Keratinocyte (primary cell): ENCODE results near the gene L1CAM. TPM values are rescaled to one million over a fixed set of nuclear protein-coding genes. Genes with fewer than 3 reads are reported as not detected.

Source experiments
- DNase-seq: peaks from one replicate; pipeline ENCODE4 v3.0.0-alpha.2; 2011; ENCODE audit warnings: low read depth, missing footprints, low spot score
- FAIRE-seq: peaks from 2 replicates; lab custom pipeline; 2011; peaks lifted over from hg19 to GRCh38; lab: Jason Lieb, UNC
- H2AFZ ChIP-seq: 2 replicates; pipeline ENCODE4 v1.6.0; 2012; ENCODE audit warnings: low read length, control low read depth, inconsistent platforms; ENCODE audit not compliant: control insufficient read depth
- H3K27ac ChIP-seq: 2 replicates; pipeline ENCODE4 v1.5.1; 2011; ENCODE audit warnings: low read length; ENCODE audit not compliant: control insufficient read depth, insufficient read depth
- H3K27me3 ChIP-seq: 3 replicates; pipeline ENCODE4 v1.6.0; 2011; ENCODE audit warnings: low read length; ENCODE audit not compliant: control insufficient read depth, insufficient read depth; ENCODE audit errors: extremely low read depth
- H3K36me3 ChIP-seq, 2 experiments: 2 replicates in 1 of 2; 3 replicates in 1 of 2; pipeline ENCODE4 v1.5.1; 2011; ENCODE audit warnings: low read length in 2 of 2, mild to moderate bottlenecking in 1 of 2; ENCODE audit not compliant: control insufficient read depth in 2 of 2, insufficient read depth in 2 of 2; ENCODE audit errors: extremely low read depth in 1 of 2
- H3K4me1 ChIP-seq: 3 replicates; pipeline ENCODE4 v1.5.1; 2011; ENCODE audit warnings: low read length; ENCODE audit not compliant: control insufficient read depth, insufficient read depth; ENCODE audit errors: extremely low read depth
- H3K4me2 ChIP-seq: 3 replicates; pipeline ENCODE4 v1.6.0; 2011; ENCODE audit warnings: low read depth, low read length; ENCODE audit not compliant: control insufficient read depth, insufficient read depth; ENCODE audit errors: extremely low read depth
- H3K4me3 ChIP-seq, 3 experiments: fragments of 200-600 bp in 1 of 3; sonication (generic) in 1 of 3; 2 replicates in 2 of 3; 3 replicates in 1 of 3; pipeline ENCODE4 v1.5.1; 2011 to 2016; ENCODE audit warnings: low read length in 3 of 3, mild to moderate bottlenecking in 3 of 3, control low read depth in 2 of 3, inconsistent platforms in 1 of 3, low read depth in 1 of 3, mixed read lengths in 1 of 3, mixed run types in 1 of 3, moderate library complexity in 1 of 3; ENCODE audit not compliant: control insufficient read depth in 2 of 3, insufficient read depth in 2 of 3; ENCODE audit errors: extremely low read depth in 1 of 3
- H3K79me2 ChIP-seq: 2 replicates; pipeline ENCODE4 v1.6.0; 2012; ENCODE audit warnings: low read length; ENCODE audit not compliant: control insufficient read depth, insufficient read depth
- H3K9ac ChIP-seq: 3 replicates; pipeline ENCODE4 v1.6.0; 2011; ENCODE audit warnings: low read length; ENCODE audit not compliant: control insufficient read depth, insufficient read depth; ENCODE audit errors: extremely low read depth
- H3K9me1 ChIP-seq: 3 replicates; pipeline ENCODE4 v1.6.0; 2011; ENCODE audit warnings: low read length; ENCODE audit not compliant: control insufficient read depth, insufficient read depth; ENCODE audit errors: extremely low read depth
- H3K9me3 ChIP-seq: 2 replicates; pipeline ENCODE4 v1.5.1; 2012; ENCODE audit warnings: low read depth, low read length; ENCODE audit not compliant: control insufficient read depth
- H4K20me1 ChIP-seq: 3 replicates; pipeline ENCODE4 v1.6.0; 2011; ENCODE audit warnings: low read length; ENCODE audit not compliant: control insufficient read depth, insufficient read depth; ENCODE audit errors: extremely low read depth
- EZH2 ChIP-seq: IDR thresholded peaks from one replicate; pipeline ENCODE4 v1.6.1; 2012; ENCODE audit warnings: inconsistent platforms, mild to moderate bottlenecking, low read length, moderate library complexity
- dilution Hi-C: fragments of 300-500 bp; cut with MboI; formaldehyde crosslinking; loops from one replicate; pipeline ENCODE4 v1.7.0; 2020; ENCODE audit warnings: low sequenced_read_pairs; ENCODE audit not compliant: extremely low pct_ligation_motif_present
- polyA plus RNA-seq, 5 experiments: library from polyadenylated mRNA; depleted of rRNA in 3 of 5; stranded (reverse) in 3 of 5; stranded (forward) in 1 of 5; unstranded in 1 of 5; fragments of >200 nt; gene quantifications; 1 replicate in 1 of 5; 2 replicates in 3 of 5; 3 replicates in 1 of 5; pipeline versions ENCODE4 v1.2.1 to v1.2.3, GENCODE V29; 2011 to 2012; ENCODE audit warnings: missing spikeins in 2 of 5, low read depth in 1 of 5, low replicate concordance in 1 of 5
- TF ChIP-seq, protein P1 (sequence below), 3 experiments: IDR thresholded peaks in 1 of 3; conservative IDR thresholded peaks in 1 of 3; optimal IDR thresholded peaks in 1 of 3; 2 replicates in 2 of 3; 3 replicates in 1 of 3; pipeline versions ENCODE3 to v1.5.1; 2011; ENCODE audit warnings: low read length in 3 of 3, mild to moderate bottlenecking in 3 of 3, moderate library complexity in 2 of 3, control low read depth in 1 of 3, inconsistent platforms in 1 of 3; ENCODE audit not compliant: insufficient read depth in 2 of 3; ENCODE audit errors: extremely low read depth in 1 of 3

L1CAM gene
- polyA plus RNA-seq, 1 donor (not counting 4 experiments of a cell fraction or from before 2014, with no cell fraction given): 18.2 TPM

DNA sequence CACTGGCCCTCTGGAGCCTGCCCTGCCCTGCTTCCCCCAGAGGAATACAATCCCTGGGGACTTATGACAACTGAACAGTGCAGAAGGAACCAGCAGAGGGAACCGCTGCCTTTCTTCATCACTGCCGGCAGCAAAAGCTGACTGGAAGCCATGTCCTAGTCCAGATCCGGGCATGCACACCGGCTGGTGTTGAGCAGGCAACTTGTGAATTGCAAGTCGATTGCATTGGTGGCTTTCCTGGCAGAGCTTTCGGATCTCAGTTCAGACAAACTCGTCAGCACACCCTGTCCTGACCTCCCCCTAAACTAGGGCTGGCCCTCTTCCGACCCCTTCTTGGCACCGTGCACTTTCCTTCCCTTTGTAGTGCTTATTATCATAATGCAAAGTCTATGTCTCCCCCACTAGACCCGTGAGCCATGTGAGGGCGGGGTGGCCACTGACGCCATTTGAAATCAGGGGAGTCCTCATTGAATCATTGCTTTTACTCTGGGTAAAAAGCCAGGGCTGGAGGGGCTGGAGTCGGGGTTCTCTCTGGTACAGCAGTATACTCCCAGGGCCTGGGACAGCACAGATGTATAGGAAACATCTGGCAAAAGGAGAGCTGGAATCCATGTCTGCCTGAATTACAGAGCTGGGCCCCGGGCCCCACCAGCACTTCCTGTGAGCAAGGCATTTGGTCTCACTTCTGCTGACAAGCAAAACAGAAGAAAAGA lies 38.3 kb upstream of the L1CAM start:
- Histone ChIP-seq H3K4me2 (no peak overlapping the region), H3K9me1 (no peaks in the 10 kb centered on the region), H3K27ac (no peak overlapping the region), H3K9me3 (no peaks in the 10 kb centered on the region), H3K4me3 (no peak overlapping the region), H3K4me1 (peaks cover 19% of the 10 kb centered on the region), H3K27me3 (no peaks in the 10 kb centered on the region), H3K9ac (no peak overlapping the region), H4K20me1 (no peaks in the 10 kb centered on the region), H2AFZ (no peak overlapping the region), H3K36me3 (peaks cover 0 to 4% of the 10 kb centered on the region in 2 experiments), H3K79me2 (no peaks in the 10 kb centered on the region)
- FAIRE-seq (no peak), DNase-seq (no peak)
- no peak for TF ChIP-seq EZH2
- TF ChIP-seq, protein P1, sequence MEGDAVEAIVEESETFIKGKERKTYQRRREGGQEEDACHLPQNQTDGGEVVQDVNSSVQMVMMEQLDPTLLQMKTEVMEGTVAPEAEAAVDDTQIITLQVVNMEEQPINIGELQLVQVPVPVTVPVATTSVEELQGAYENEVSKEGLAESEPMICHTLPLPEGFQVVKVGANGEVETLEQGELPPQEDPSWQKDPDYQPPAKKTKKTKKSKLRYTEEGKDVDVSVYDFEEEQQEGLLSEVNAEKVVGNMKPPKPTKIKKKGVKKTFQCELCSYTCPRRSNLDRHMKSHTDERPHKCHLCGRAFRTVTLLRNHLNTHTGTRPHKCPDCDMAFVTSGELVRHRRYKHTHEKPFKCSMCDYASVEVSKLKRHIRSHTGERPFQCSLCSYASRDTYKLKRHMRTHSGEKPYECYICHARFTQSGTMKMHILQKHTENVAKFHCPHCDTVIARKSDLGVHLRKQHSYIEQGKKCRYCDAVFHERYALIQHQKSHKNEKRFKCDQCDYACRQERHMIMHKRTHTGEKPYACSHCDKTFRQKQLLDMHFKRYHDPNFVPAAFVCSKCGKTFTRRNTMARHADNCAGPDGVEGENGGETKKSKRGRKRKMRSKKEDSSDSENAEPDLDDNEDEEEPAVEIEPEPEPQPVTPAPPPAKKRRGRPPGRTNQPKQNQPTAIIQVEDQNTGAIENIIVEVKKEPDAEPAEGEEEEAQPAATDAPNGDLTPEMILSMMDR (optimal IDR thresholded peaks at IDR 0.05 in 1 of 3, IDR thresholded peaks at IDR 0.05 in 1 of 3, conservative IDR thresholded peaks at IDR 0.05 in 1 of 3; ENCODE audit: extremely low read depth in 1 of 3, insufficient read depth in 2 of 3, low read length in 3 of 3): peak in 1 of 3 experiments; percentile 3
- dilution Hi-C loops: no loop called here

DNA sequence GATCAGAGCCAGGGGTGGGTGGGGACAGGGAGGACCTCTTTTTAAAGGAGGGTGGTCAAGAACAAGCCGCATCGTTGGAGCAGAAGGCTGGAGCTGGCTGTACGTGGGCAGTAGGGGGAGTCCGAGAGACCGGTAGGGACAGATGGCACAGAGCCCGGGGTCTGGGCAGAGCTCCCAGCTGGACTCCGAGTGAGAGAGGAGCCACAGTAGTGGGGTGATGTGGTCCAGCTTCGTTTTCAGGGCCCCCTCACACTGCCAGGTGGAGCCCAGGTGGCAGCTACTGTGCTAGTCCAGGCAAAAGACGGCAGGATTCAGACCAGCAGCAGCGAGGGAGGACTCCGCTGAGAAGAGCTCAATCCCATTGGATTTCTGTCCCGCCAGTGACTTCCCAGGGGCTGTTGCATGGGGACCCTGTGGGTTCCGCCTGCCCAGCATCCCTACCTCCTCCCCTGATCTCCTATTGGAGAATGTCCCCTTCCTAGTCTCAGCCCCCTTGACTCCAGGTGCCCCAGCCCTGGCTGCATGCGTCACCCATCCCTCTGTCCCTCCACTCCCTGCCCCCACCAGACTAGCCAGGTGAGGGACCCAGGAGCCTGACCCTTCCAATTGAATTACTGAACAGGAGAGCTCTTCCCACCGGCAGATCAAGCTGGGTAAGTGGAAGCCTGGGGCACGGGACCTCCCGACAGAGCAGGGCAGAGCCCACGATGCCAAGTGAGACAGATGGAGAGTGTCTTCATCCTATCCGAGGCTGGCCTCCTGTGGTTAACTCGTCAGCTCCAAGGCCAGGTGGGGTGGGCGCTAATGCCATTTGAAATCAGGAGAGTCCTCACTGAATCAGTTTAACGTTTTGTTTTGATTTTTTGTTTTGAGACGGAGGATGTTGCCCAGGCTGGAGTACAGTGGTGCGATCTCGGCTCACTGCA lies 37.2 kb upstream of the L1CAM start:
- peaks cover 17% of the 10 kb centered on the region for H3K4me1 ChIP-seq
- FAIRE-seq (no peak), DNase-seq (no peak)

More for the DNA sequence above, 37.2 kb upstream of the L1CAM start:
- H3K9me3 ChIP-seq: no peaks in the 10 kb centered on the region
- H4K20me1 ChIP-seq: no peaks in the 10 kb centered on the region
- TF ChIP-seq, protein P1 (optimal IDR thresholded peaks at IDR 0.05 in 1 of 3, IDR thresholded peaks at IDR 0.05 in 1 of 3, conservative IDR thresholded peaks at IDR 0.05 in 1 of 3; ENCODE audit: extremely low read depth in 1 of 3, insufficient read depth in 2 of 3, low read length in 3 of 3): peak in 1 of 3 experiments; percentile 8
- TF ChIP-seq EZH2: no peak
- no peak overlapping the region for H3K9ac ChIP-seq
- dilution Hi-C loops: no loop called here
- H3K4me2 ChIP-seq: no peak overlapping the region
- H3K27me3 ChIP-seq: no peaks in the 10 kb centered on the region
- no peak overlapping the region for H2AFZ ChIP-seq
- no peaks in the 10 kb centered on the region for H3K9me1 ChIP-seq
- H3K27ac ChIP-seq: no peak overlapping the region
- no peaks in the 10 kb centered on the region for H3K36me3 ChIP-seq
- H3K4me3 ChIP-seq: no peak overlapping the region
- H3K79me2 ChIP-seq: no peaks in the 10 kb centered on the region
